HG03469 (cell line): ENCODE data around the gene GNAS.

Experiments
- ATAC-seq: cut with Tn5 transposase; IDR thresholded peaks from one replicate; pipeline ENCODE4 v1.9.1; 2021; ENCODE audit warnings: mild to moderate bottlenecking, moderate library complexity, moderate number of reproducible peaks; ENCODE audit not compliant: unreplicated experiment

GNAS gene

DNA sequence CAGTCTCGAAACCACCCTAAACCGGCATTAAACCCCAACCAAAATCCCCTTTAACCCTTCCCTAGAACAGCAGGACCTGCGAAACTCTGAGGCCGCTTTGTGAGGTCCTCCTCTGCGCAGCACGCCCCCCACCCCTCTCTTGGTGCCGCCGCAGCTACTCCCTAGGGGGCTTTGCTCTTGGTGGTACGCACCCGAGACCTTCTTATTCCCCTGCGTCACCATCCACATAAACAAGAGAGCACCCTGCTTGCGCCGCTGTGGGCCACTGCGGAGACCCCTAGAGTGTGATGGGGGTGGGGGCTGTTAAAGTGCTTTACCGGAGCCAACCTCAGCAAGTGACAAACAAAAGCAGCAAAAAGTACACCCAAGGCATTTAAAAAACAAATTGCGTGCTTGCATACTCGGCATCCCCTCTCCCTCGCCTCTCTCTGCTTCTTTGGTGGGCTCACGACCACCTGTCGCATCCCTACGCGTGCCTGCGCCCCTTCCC is 502 bp upstream of the GNAS start:
- ATAC-seq, result no peak

DNA sequence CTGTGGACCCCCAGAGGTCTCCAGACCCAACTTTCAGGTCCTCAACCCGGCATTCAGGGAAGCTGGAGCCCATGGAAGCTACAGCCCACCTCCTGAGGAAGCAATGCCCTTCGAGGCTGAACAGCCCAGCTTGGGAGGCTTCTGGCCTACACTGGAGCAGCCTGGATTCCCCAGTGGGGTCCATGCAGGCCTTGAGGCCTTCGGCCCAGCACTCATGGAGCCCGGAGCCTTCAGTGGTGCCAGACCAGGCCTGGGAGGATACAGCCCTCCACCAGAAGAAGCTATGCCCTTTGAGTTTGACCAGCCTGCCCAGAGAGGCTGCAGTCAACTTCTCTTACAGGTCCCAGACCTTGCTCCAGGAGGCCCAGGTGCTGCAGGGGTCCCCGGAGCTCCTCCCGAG is 950 bp downstream of the GNAS start:
- no peak for ATAC-seq

DNA sequence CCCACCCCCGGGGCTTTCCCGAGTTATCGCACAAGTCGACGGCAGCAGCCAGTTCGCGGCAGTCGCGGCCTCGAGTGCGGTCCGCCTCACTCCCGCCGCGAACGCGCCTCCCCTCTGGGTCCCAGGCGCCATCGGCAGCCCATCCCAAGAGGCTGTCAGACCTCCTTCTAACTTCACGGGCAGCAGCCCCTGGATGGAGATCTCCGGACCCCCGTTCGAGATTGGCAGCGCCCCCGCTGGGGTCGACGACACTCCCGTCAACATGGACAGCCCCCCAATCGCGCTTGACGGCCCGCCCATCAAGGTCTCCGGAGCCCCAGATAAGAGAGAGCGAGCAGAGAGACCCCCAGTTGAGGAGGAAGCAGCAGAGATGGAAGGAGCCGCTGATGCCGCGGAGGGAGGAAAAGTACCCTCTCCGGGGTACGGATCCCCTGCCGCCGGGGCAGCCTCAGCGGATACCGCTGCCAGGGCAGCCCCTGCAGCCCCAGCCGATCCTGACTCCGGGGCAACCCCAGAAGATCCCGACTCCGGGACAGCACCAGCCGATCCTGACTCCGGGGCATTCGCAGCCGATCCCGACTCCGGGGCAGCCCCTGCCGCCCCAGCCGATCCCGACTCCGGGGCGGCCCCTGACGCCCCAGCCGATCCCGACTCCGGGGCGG is 1.6 kb downstream of the GNAS start:
- ATAC-seq, result no peak

DNA sequence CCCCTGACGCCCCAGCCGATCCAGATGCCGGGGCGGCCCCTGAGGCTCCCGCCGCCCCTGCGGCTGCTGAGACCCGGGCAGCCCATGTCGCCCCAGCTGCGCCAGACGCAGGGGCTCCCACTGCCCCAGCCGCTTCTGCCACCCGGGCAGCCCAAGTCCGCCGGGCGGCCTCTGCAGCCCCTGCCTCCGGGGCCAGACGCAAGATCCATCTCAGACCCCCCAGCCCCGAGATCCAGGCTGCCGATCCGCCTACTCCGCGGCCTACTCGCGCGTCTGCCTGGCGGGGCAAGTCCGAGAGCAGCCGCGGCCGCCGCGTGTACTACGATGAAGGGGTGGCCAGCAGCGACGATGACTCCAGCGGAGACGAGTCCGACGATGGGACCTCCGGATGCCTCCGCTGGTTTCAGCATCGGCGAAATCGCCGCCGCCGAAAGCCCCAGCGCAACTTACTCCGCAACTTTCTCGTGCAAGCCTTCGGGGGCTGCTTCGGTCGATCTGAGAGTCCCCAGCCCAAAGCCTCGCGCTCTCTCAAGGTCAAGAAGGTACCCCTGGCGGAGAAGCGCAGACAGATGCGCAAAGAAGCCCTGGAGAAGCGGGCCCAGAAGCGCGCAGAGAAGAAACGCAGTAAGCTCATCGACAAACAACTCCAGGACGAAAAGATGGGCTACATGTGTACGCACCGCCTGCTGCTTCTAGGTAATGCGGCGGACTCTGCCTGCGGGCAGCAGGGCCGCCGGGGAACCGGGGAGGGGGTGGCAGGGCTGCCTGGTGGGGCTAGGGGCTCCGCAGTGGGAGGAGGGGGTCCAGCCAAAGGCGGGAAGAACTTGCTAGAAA is 2.3 kb downstream of the GNAS start:
- ATAC-seq, result no peak

DNA sequence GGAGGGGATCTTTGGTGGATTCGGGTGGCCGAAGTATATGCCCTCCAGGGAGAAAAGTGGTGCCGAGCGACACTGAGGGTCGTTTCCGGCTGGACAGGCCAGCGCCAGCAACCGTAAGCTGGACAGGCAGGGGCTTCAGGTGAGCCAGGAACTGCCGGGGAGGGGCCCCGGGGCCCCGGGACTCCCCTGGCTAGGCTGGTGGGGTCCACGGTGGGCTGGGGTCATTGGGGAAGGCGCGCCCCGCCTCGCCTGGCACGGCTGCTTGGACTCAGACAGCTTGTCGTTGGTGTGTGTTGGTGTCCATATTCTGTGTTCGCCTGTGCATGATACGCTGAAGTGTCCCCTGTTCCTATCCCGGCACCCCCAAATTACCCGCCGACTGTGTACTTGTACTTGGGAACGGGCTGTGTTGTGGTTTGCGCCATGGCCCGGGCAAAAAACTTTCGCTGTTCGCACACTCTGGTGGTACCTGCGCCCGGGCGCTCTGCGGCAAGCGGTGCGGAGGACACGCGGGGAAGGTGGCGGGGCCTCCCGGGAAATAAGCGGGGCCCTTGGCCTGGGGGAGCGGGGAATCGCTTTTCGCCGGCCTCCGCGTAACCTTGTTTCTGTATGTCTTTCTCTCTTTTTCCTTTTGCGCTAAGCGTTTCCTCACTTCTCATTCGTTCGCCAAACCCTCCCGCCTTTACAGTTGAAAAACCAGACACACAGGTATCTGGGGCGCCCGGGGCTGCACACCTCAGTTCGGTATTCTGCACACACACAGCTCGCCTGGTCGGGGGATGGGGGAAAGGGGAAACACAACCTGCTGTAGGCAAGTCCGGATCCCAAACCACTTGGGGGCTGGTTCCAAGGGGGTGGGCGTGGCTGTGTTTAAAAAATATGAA is 3.2 kb downstream of the GNAS start:
- no peak for ATAC-seq

DNA sequence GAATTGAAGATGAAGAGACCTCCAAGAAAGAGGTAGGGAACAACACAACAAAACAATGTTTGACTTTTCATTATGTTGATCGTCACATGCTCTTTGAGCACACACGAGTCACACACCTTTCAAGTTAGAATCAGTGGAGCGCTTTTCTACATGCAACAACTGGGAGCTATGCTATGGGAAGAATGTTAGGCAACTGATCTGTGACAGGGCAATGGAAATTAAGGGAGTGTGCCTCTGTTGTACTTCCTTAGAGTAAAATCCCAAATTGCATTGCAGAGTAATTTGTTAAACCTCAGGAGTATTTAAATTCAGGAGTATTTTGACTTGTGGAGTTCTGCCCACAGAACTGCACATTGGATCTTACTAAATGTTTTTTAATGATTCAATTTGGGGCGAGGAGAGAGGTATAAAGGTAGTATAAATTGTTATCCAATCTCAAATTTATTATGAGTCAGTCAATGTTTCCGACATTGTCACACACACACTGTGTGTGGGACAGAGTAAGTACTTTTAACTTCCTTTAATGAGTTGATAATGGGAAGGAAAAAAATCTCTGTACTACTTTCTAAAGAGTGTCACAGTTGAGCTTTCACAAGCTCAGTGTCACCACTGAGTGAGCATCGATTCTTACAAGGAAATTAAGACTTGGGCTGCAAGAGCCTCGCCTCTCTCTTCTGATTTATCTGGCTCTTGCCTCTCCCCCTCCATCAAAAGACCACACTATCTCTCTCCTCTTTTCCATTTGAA is 10.7 kb downstream of the GNAS start:
- ATAC-seq, result no peak

DNA sequence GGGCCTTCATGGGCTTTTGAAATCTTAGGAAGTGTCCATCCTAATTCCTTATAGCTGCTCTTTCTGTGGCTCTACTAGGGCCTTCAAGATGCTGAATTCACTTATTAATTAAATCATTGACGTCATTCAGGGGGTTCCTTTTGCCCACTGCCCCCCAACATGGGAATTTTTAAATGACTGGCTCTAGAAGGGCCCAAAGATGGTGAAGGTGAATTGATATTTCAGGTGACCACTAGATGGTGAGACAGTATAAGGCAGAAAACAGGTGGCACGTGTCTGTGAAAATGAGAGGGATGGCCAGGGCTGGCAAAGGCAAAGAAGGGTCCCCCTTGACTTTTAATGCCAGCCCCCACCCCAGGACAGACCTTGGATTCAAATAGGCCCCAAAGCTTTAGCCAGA is 11.8 kb downstream of the GNAS start:
- no peak for ATAC-seq

DNA sequence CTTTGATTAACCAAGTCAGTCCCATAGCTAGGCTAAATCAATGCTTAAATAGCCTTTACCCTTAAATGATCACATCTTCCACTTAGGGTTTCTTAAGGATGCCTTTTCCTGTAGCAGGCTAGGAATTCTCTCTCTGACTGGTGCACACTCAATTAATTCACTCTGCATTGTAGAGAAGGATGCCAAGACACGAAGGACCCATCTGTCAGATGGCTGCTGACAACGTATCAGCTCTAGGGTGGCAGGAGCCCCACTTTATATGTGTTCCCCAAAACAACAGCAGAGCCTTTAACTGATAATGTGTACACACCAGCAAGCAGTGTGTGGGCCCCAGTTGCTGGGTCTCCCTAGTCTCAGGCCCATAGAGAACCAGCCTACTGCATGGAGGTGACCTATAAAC is 13.3 kb downstream of the GNAS start:
- ATAC-seq, result no peak

DNA sequence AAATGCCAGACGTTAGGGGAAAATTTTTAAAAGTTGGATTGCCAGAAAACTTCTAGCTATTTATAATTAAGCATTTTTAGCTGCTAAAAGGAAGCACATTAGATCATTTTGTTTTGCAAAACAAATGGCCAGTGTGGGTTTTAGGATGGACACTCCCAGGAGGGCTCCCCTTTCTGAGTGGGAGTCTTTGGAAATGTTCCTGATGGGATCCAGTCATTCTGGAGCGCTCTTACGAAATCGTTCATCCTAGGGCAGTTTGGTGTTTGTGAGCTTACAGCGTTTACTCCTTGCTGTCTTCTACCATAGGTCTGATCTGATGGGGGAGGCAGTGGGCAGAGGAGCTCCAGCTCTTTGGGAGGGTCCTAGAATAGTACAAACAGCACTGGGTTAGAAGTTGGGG is 14.7 kb downstream of the GNAS start:
- ATAC-seq, result no peak

DNA sequence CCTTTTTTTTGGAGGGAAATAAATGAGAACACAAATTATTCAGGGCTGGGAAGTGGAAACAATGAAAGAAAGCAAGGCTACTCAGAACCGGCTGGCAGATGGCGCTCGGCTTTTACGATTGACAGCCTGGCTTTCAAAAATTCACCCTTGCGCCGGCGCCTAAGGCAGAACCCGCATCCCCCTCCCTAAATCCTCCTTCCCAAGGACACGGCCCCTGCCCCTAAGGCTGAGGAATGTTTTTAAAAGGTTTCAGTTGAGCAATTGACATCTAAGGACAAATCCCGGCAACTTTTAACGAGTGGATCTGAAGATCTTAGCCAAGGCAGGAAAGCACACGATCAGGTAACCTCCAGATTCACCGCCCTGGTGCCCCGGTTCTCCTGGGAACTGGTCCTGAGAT is 16.3 kb downstream of the GNAS start:
- ATAC-seq, result no peak

DNA sequence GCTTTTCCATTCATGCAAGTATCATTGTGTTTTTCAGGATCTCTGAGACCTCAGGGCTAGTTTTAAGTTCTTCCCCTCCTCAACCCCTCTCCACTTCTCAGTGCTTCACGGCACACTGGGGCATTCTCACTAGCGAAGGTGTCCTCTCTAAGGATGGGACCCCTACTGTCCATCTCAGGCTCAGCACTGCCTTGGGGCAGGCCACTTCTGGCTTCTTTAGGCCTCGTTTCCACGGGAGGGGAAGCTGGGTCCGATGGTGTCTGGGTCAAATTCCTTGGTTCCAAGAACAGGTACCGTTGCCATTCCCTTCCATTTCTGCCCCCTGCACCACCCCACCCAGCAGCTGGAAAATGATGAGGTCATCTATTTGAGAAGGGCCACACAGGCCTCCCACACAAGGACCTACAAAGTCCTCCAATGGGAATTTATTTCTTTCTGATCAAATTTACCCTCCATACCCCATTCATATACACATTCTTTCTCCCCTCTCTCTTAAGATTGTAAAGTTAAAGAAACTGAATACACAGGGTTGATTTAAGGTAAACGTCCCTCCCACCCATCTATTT is 17.2 kb downstream of the GNAS start:
- ATAC-seq, result no peak

DNA sequence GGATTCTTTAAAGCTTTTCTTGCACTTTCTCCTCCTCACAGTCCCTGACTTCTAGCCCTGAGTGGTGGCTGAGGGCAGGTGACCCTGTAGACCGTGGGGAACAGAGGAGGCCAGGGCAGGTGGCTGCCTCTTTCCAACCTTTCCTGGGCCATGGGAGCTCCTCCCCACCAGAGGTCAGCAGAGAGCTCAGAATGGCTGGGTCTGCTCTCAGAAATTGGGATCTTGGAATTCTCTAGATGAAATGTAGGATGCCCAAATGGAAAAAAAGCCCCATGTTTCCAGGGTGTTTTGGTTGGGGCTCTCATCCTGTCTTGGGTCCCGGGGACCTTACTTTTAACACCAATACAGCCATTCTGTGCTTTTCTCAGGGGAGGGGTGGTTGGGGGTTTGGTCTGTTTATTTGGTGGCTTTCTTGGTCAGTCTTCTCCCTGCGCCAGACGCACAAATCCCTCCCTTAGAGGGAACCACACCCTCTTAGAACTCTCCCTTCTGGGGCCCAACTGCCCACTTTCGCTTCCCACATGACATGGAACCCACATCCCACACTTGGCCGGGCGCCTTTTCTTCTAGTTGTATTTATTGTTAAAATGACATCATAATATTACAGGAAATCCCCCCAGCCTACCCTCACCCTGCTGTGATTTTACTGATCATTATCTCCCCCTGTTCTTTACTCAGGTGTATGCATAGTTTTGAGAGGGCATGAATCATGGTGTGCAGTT is 17.9 kb downstream of the GNAS start:
- no peak for ATAC-seq

DNA sequence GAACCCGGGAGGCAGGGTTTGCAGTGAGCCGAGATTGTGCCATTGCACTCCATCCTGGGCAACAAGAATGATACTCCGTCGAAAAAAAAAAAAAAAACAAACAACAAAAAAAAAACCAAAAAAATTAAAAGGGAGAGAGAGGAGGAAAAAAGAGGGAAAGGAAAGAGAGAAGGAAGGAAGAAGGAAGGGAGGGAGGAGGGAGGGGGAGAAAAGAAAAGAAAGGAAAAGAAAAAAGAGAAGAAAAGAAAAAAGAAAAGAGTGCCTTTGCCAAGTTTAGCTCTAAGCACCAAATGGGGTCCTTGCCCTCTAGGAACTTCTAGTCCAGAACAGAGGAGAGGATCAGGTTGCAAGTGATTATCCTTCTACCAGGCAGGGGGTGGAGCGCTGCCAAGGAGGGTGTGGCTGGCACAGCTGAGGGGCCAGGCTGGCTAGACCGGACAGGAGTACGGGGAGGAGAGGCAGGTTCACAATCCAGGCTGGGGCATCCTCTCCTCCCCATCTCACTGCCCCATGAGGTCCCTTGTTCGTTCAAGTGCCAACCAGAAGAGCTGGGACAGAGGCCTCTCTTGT is 19.1 kb downstream of the GNAS start:
- ATAC-seq, result no peak

DNA sequence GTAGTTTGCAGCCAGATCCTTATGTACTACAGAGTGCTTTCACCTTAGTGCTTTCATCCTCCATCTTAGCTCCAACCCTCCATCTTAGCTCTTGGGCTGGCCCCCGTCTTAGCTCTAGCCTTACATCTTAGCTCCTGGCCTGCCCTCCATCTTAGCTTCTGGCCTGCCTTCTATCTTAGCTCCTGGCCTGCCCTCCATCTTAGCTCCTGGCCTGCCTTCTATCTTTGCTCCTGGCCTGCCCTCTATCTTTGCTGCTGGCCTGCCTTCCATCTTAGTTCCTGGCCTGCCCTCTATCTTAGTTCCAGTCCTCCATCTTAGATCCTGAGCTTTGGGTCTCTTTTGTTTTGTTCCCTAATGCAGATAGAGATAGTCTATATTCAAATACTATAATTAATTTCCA is 22.0 kb downstream of the GNAS start:
- no peak for ATAC-seq

DNA sequence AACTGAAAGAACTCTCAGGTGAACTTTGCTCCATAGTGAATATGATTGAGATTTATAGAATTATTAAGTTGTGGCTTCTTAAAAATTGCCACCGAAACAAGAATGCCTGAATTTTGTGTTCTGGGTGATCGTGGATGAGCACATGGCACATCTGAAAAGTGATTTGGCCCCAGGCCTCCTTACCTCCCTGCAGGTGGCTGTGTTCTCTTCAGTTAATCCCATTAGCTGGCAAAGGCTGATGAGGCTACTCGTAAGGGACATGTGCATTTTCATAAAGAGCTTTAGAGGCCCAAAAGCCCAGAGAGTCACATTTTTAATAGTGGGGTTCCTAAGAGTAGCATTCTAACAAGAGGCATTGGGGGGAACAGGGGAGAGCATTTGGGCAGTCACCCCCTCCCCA is 22.6 kb downstream of the GNAS start:
- ATAC-seq, result no peak

DNA sequence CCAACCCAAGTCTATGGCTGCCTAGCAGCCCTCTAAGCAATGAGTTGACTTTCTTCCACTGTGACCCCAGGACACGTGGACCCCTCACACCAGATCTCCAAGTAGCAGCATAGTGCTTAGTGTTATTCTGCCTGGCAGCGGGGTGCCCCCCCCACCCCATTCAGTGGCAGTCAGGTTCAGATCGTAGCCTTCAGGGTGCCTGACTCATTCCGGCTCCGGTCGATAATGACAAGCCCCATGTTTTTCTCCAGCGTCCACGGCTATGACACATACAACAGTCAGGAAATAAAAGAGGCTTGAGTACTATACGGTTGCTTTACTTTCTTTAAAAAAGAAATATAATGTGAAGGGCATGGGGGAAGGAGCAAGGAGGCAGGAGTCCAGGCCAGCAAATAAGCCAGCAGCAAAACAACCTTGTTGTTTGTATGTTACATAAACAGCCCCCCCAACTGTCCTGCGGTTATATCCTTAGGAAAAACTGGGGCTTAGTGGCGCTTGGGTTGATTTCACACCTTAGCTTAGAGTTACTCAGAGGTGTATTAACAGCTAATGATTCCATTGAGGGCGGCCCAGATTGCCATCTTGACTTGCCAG is 23.1 kb downstream of the GNAS start:
- no peak for ATAC-seq

DNA sequence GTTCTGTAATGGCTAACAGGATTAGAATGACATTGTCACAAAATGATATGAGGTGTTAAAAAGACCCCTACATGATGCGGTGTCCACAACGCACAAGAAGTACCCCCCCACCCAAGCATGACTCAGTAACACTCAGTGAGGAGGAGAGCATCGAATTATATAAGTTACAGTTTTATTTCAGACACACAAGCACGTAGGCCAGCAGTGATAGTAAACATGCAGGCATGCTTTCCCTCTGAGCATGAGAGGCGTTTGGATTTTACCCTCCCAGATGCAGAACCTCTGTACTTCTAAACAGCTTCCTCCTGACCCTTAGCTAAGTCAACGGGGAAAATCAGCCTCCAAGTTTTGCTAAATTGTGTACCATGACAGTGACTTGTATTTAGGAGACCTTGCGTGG is 23.9 kb downstream of the GNAS start:
- ATAC-seq, result no peak

DNA sequence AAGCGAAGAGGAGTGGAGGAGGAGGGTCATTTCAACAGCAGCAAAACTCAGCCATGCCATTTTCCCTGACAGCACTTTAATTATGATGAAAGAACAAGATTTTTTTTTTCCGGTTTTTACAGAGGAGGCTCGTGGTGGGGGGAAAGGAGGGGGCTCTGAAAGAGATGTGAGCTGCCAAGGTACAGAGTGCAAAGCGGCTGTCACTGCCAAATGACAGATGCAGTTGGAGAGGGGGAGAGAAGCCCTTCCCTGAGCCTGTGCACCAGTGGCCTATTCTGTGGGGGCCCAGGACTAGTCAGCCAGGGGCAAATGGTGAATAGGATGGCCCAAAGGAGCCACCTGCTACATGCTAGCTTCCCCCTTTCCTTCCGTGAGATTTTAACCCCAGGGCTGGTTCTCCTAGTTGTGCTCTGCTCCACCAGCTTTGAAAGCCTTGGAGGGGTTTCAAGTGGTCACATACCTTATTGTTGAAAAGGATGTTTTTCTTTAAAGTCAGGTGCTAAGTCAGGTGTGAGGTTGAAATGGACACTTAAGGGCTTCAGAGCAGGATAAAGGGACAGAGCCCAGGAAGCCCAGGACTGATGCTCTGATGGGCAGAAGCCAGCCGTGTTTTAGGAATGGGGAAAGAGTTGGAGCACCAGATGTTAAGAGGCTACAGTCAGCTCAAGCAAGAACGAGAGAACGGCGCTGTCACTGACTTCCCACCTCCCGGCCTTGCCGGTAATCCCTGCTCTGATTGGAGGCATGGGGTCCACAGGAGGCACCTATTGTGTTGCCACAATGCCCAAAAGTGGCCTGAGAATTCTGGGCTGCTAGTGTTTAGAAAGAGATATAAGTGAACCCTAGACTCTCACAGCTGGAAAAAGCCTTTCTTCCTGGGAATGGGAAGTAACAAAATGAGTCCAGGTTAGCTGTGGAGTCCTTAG is 24.8 kb downstream of the GNAS start:
- no peak for ATAC-seq
